CD8-positive, alpha-beta memory T cell (primary cell): Measurements from ENCODE around the gene HCN2. TPM values are rescaled to one million over a fixed set of nuclear protein-coding genes. Genes with fewer than 3 reads are reported as not detected.

Experiments used
- CTCF ChIA-PET: fragments of 350-600 bp; sonication (Branson Sonifier 250); formaldehyde crosslinking; loops from one replicate; lab custom pipeline; 2021; ENCODE audit warnings: antibody characterized with exemption; lab: Charles Lee
- POLR2A ChIA-PET: fragments of 350-600 bp; sonication (Branson Sonifier 250); formaldehyde crosslinking; loops from one replicate; lab custom pipeline; 2021; ENCODE audit warnings: antibody characterized with exemption; lab: Charles Lee
- DNase-seq, 5 donors: peaks; one replicate each; pipeline versions ENCODE4 v3.0.0 to v3.0.0-alpha.2; 2020 to 2022; ENCODE audit warnings: mixed read lengths in 1 of 5
- H3K27ac ChIP-seq: one replicate; pipeline ENCODE4 v1.7.0; 2013; ENCODE audit warnings: low read depth, mild to moderate bottlenecking, low read length, moderate library complexity
- H3K27me3 ChIP-seq: 2 replicates; pipeline ENCODE4 v1.7.0; 2013; ENCODE audit warnings: low read length, mild to moderate bottlenecking; ENCODE audit not compliant: insufficient read depth, poor library complexity, severe bottlenecking
- H3K36me3 ChIP-seq: 2 replicates; pipeline ENCODE4 v1.7.0; 2013; ENCODE audit warnings: mild to moderate bottlenecking, low read length, moderate library complexity; ENCODE audit not compliant: insufficient read depth
- H3K4me1 ChIP-seq: 2 replicates; pipeline ENCODE4 v1.7.0; 2013; ENCODE audit warnings: mild to moderate bottlenecking, low read length, moderate library complexity; ENCODE audit not compliant: insufficient read depth
- H3K4me3 ChIP-seq: 2 replicates; pipeline ENCODE4 v1.7.0; 2013; ENCODE audit warnings: mild to moderate bottlenecking, low read length
- H3K9me3 ChIP-seq: 2 replicates; pipeline ENCODE4 v1.7.0; 2013; ENCODE audit warnings: mild to moderate bottlenecking, low read length
- H3K27ac Mint-ChIP-seq, 8 donors: one replicate each; pipeline ENCODE4 v1.8.0; 2020 to 2021; ENCODE audit warnings: mixed read lengths in 8 of 8, mild to moderate bottlenecking in 6 of 8, inconsistent platforms in 3 of 8, moderate library complexity in 3 of 8
- H3K27me3 Mint-ChIP-seq, 2 donors: one replicate each; pipeline ENCODE4 v1.8.0; 2020 to 2021; ENCODE audit warnings: mixed read lengths in 2 of 2, mild to moderate bottlenecking in 1 of 2, moderate library complexity in 1 of 2
- H3K36me3 Mint-ChIP-seq, 3 donors: one replicate each; pipeline ENCODE4 v1.8.0; 2020 to 2021; ENCODE audit warnings: mixed read lengths in 3 of 3, inconsistent platforms in 1 of 3, mild to moderate bottlenecking in 1 of 3
- H3K4me1 Mint-ChIP-seq, 3 donors: one replicate each; pipeline ENCODE4 v1.8.0; 2020 to 2021; ENCODE audit warnings: mixed read lengths in 3 of 3, inconsistent platforms in 1 of 3, mild to moderate bottlenecking in 1 of 3
- H3K4me3 Mint-ChIP-seq, 7 donors: one replicate each; pipeline ENCODE4 v1.8.0; 2020 to 2021; ENCODE audit warnings: mixed read lengths in 7 of 7, mild to moderate bottlenecking in 6 of 7, moderate library complexity in 4 of 7, inconsistent platforms in 2 of 7
- H3K9me3 Mint-ChIP-seq, 5 donors: one replicate each; pipeline ENCODE4 v1.8.0; 2020 to 2022; ENCODE audit warnings: mixed read lengths in 5 of 5, mild to moderate bottlenecking in 3 of 5, moderate library complexity in 2 of 5, inconsistent platforms in 1 of 5
- polyA plus RNA-seq: library from polyadenylated mRNA; unstranded; fragments of 300-500 nt; fragmentation: Illumina TruSeq; gene quantifications from one replicate; pipeline ENCODE4 v1.2.3, GENCODE V29; 2021
- total RNA-seq, 2 experiments: library from RNA; stranded (reverse); gene quantifications; one replicate each; pipeline ENCODE4 v1.2.3, GENCODE V29; 2021

HCN2 gene
- total and polyA plus RNA-seq, 3 experiments from 2014 or later = 0.42 to 0.48 TPM; not detected in 1

- Mint-ChIP-seq H3K9me3 (no peaks in the 10 kb centered on the region), H3K4me3 (no peak overlapping the region)
- CTCF ChIA-PET = no interaction called here
Measured at GRCh38 chr19:579111-579841, 10.4 kb upstream of the HCN2 start.

GRCh38 chr19:579842-580155 lies 9.9 kb upstream of the HCN2 start:
- CTCF ChIA-PET = no interaction called here

More at GRCh38 chr19:579111-579841, 10.4 kb upstream of the HCN2 start:
- POLR2A ChIA-PET = no interaction called here
- H3K27me3 Mint-ChIP-seq = no peaks in the 10 kb centered on the region
- Histone ChIP-seq H3K27me3 (no peaks in the 10 kb centered on the region), H3K9me3 (no peaks in the 10 kb centered on the region), H3K4me1 (peaks cover 14% of the 10 kb centered on the region), H3K36me3 (no peaks in the 10 kb centered on the region), H3K27ac (no peak overlapping the region), H3K4me3 (no peak overlapping the region)
- H3K36me3 Mint-ChIP-seq = peaks cover 0 to 40% (median 1%) of the 10 kb centered on the region in 3 donors
- peaks cover 16 to 22% (median 17%) of the 10 kb centered on the region in 3 donors for H3K4me1 Mint-ChIP-seq
- DNase-seq = peak in 1 of 5 donors; percentile 44
- H3K27ac Mint-ChIP-seq = peak overlapping the region in 1 of 8 donors; percentile 54

GRCh38 chr19:580274-580835 lies 9.3 kb upstream of the HCN2 start:
- no peaks in the 10 kb centered on the region for H3K27me3 Mint-ChIP-seq
- no peaks in the 10 kb centered on the region for H3K9me3 Mint-ChIP-seq
- Histone ChIP-seq H3K4me1 (peaks cover 5% of the 10 kb centered on the region), H3K36me3 (no peaks in the 10 kb centered on the region), H3K4me3 (no peak overlapping the region), H3K27ac (no peak overlapping the region), H3K27me3 (no peaks in the 10 kb centered on the region), H3K9me3 (no peaks in the 10 kb centered on the region)
- H3K36me3 Mint-ChIP-seq = peaks cover 0 to 38% (median 1%) of the 10 kb centered on the region in 3 donors
- CTCF ChIA-PET = no interaction called here
- no peak overlapping the region for H3K4me3 Mint-ChIP-seq
- DNase-seq = no peak
- no peak overlapping the region for H3K27ac Mint-ChIP-seq
- POLR2A ChIA-PET = no interaction called here
- H3K4me1 Mint-ChIP-seq = peaks cover 8 to 13% (median 8%) of the 10 kb centered on the region in 3 donors

More at GRCh38 chr19:579842-580155, 9.9 kb upstream of the HCN2 start:
- DNase-seq = no peak
- Histone ChIP-seq H3K27ac (no peak overlapping the region), H3K27me3 (no peaks in the 10 kb centered on the region), H3K4me1 (peaks cover 10% of the 10 kb centered on the region), H3K4me3 (no peak overlapping the region), H3K36me3 (no peaks in the 10 kb centered on the region), H3K9me3 (no peaks in the 10 kb centered on the region)
- POLR2A ChIA-PET = no interaction called here
- H3K4me3 Mint-ChIP-seq = no peak overlapping the region
- H3K9me3 Mint-ChIP-seq = no peaks in the 10 kb centered on the region
- H3K36me3 Mint-ChIP-seq = peaks cover 0 to 40% (median 1%) of the 10 kb centered on the region in 3 donors
- H3K27me3 Mint-ChIP-seq = no peaks in the 10 kb centered on the region
- no peak overlapping the region for H3K27ac Mint-ChIP-seq
- H3K4me1 Mint-ChIP-seq = peaks cover 11 to 17% (median 12%) of the 10 kb centered on the region in 3 donors

GRCh38 chr19:581399-582111 lies 8.1 kb upstream of the HCN2 start:
- no peaks in the 10 kb centered on the region for H3K9me3 Mint-ChIP-seq
- H3K27ac Mint-ChIP-seq = no peak overlapping the region
- no peak overlapping the region for H3K4me3 Mint-ChIP-seq
- POLR2A ChIA-PET = no interaction called here
- no peak overlapping the region for H3K4me3 ChIP-seq
- H3K27ac ChIP-seq = no peak overlapping the region
- peak in 1 of 5 donors; percentile 47 for DNase-seq
- H3K4me1 ChIP-seq = no peaks in the 10 kb centered on the region
- CTCF ChIA-PET = no interaction called here
- peaks cover 0 to 38% (median 1%) of the 10 kb centered on the region in 3 donors for H3K36me3 Mint-ChIP-seq
- no peaks in the 10 kb centered on the region for H3K36me3 ChIP-seq
- H3K27me3 Mint-ChIP-seq = peaks cover 2 to 4% of the 10 kb centered on the region in 2 donors
- no peaks in the 10 kb centered on the region for H3K27me3 ChIP-seq
- H3K4me1 Mint-ChIP-seq = peaks cover 4 to 6% (median 4%) of the 10 kb centered on the region in 3 donors
- H3K9me3 ChIP-seq = no peaks in the 10 kb centered on the region

GRCh38 chr19:582497-583197 lies 7.0 kb upstream of the HCN2 start:
- peaks cover 2 to 4% of the 10 kb centered on the region in 2 donors for H3K27me3 Mint-ChIP-seq

GRCh38 chr19:583198-583967 lies 6.3 kb upstream of the HCN2 start:
- peaks cover 4 to 5% (median 4%) of the 10 kb centered on the region in 3 donors for H3K4me1 Mint-ChIP-seq
- POLR2A ChIA-PET = no interaction called here
- Histone ChIP-seq H3K4me3 (no peak overlapping the region), H3K9me3 (no peaks in the 10 kb centered on the region), H3K36me3 (no peaks in the 10 kb centered on the region), H3K27me3 (peaks cover 3% of the 10 kb centered on the region), H3K4me1 (peaks cover 5% of the 10 kb centered on the region), H3K27ac (no peak overlapping the region)
- H3K36me3 Mint-ChIP-seq = peaks cover 0 to 32% (median 1%) of the 10 kb centered on the region in 3 donors
- CTCF ChIA-PET = interaction anchor here (0.9 to 2.8 kb wide), 6 partner anchors 8 to 155 kb away, joined by 3 to 13 read pairs (median 8); partner anchors contain the start of gene CDC34
- DNase-seq = no peak
- peaks cover 6 to 9% of the 10 kb centered on the region in 2 donors for H3K27me3 Mint-ChIP-seq
- no peak overlapping the region for H3K4me3 Mint-ChIP-seq
- no peak overlapping the region for H3K27ac Mint-ChIP-seq
- no peaks in the 10 kb centered on the region for H3K9me3 Mint-ChIP-seq

More at GRCh38 chr19:582497-583197, 7.0 kb upstream of the HCN2 start:
- DNase-seq = no peak
- Histone ChIP-seq H3K36me3 (no peaks in the 10 kb centered on the region), H3K9me3 (no peaks in the 10 kb centered on the region), H3K27me3 (peaks cover 2% of the 10 kb centered on the region), H3K27ac (no peak overlapping the region), H3K4me1 (no peaks in the 10 kb centered on the region), H3K4me3 (no peak overlapping the region)
- peaks cover 0 to 1% (median 0%) of the 10 kb centered on the region in 3 donors for H3K4me1 Mint-ChIP-seq
- no peaks in the 10 kb centered on the region for H3K9me3 Mint-ChIP-seq
- no peak overlapping the region for H3K27ac Mint-ChIP-seq
- no peak overlapping the region for H3K4me3 Mint-ChIP-seq
- POLR2A ChIA-PET = no interaction called here
- peaks cover 0 to 36% (median 1%) of the 10 kb centered on the region in 3 donors for H3K36me3 Mint-ChIP-seq
- CTCF ChIA-PET = interaction anchor here (2.6 kb wide), 1 partner anchor 152 kb away, joined by 13 read pairs; no protein-coding TSS in a partner anchor

- Mint-ChIP-seq H3K27ac (no peak overlapping the region), H3K4me1 (peaks cover 4 to 9% (median 4%) of the 10 kb centered on the region in 3 donors), H3K27me3 (peaks cover 6 to 12% of the 10 kb centered on the region in 2 donors), H3K36me3 (peaks cover 0 to 30% (median 1%) of the 10 kb centered on the region in 3 donors), H3K4me3 (no peak overlapping the region), H3K9me3 (no peaks in the 10 kb centered on the region)
- no peak for DNase-seq
- Histone ChIP-seq H3K27me3 (peaks cover 8% of the 10 kb centered on the region), H3K36me3 (no peaks in the 10 kb centered on the region), H3K4me1 (peaks cover 10% of the 10 kb centered on the region), H3K27ac (no peak overlapping the region), H3K4me3 (no peak overlapping the region), H3K9me3 (no peaks in the 10 kb centered on the region)
- ChIA-PET POLR2A (interaction anchor here (0.7 kb wide), 1 partner anchor 76 kb away, joined by 5 read pairs; no protein-coding TSS in a partner anchor), CTCF (interaction anchor here (0.7 to 2.8 kb wide), 11 partner anchors 8 to 155 kb away, joined by 3 to 13 read pairs (median 4); partner anchors contain the start of genes CDC34 and GZMM)
Measured at GRCh38 chr19:583968-584239, 5.8 kb upstream of the HCN2 start.
